Stimulated activated CD8-positive, alpha-beta memory T cell treated with anti-CD3 and anti-CD28 coated beads, Interleukin-4, amount 100 ng/mL, for 48 hours (primary cell): ENCODE data around the gene CDK15.

Source experiments
- DNase-seq: peaks from one replicate; pipeline ENCODE4 v3.0.0-alpha.2; 2020

The CDK15 gene

GRCh38 chr2:201915446-201915845, 109.1 kb downstream of the CDK15 start:
- DNase-seq: no peak

GRCh38 chr2:201916565-201916964, 110.2 kb downstream of the CDK15 start:
- DNase-seq: no peak

GRCh38 chr2:201918616-201919307, 112.4 kb downstream of the CDK15 start:
- no peak for DNase-seq

- DNase-seq: no peak
Observed at GRCh38 chr2:201919308-201919634, 112.9 kb downstream of the CDK15 start.

GRCh38 chr2:201923436-201924328, 117.3 kb downstream of the CDK15 start:
- DNase-seq: no peak

GRCh38 chr2:201924453-201924852, 118.1 kb downstream of the CDK15 start:
- DNase-seq: no peak

- DNase-seq: no peak
Observed at GRCh38 chr2:201925056-201925455, 118.7 kb downstream of the CDK15 start.

GRCh38 chr2:201926067-201926466, 119.7 kb downstream of the CDK15 start:
- DNase-seq: no peak

GRCh38 chr2:201928363-201928762, 122.0 kb downstream of the CDK15 start:
- DNase-seq: no peak

- no peak for DNase-seq
Observed at GRCh38 chr2:201929281-201930026, 123.1 kb downstream of the CDK15 start.

- DNase-seq: no peak
Observed at GRCh38 chr2:201930043-201930442, 123.7 kb downstream of the CDK15 start.

GRCh38 chr2:201930831-201931230, 124.5 kb downstream of the CDK15 start:
- DNase-seq: no peak

- no peak for DNase-seq
Observed at GRCh38 chr2:201931475-201931874, 125.1 kb downstream of the CDK15 start.

- DNase-seq: no peak
Observed at GRCh38 chr2:201931951-201932350, 125.6 kb downstream of the CDK15 start.

- no peak for DNase-seq
Observed at GRCh38 chr2:201932511-201932910, 126.2 kb downstream of the CDK15 start.

- no peak for DNase-seq
Observed at GRCh38 chr2:201933792-201934237, 127.5 kb downstream of the CDK15 start.

- no peak for DNase-seq
Observed at GRCh38 chr2:201936817-201937216, 130.5 kb downstream of the CDK15 start.

- no peak for DNase-seq
Observed at GRCh38 chr2:201937343-201937742, 131.0 kb downstream of the CDK15 start.

- DNase-seq: no peak
Observed at GRCh38 chr2:201938156-201938775, 131.9 kb downstream of the CDK15 start.

GRCh38 chr2:201938781-201939180, 132.4 kb downstream of the CDK15 start:
- DNase-seq: no peak

- DNase-seq: no peak
Observed at GRCh38 chr2:201939453-201939941, 133.2 kb downstream of the CDK15 start.

GRCh38 chr2:201942531-201942930, 136.2 kb downstream of the CDK15 start:
- DNase-seq: no peak
